OCI-LY1 (cell line): ENCODE measurements around the gene ROR1.

Experiments
- H2AFZ ChIP-seq: fragments of 200-600 bp; sonication (generic), shearing (Covaris generic); 2 replicates; pipeline ENCODE4 v1.6.0; 2014; ENCODE audit warnings: antibody characterized with exemption, mild to moderate bottlenecking, low read length
- H3F3A ChIP-seq: fragments of 200-600 bp; sonication (generic), shearing (Covaris generic); 2 replicates; pipeline ENCODE4 v1.6.0; 2014; ENCODE audit warnings: mild to moderate bottlenecking, antibody characterized with exemption, low read length, moderate library complexity; ENCODE audit not compliant: insufficient read depth
- H3K27ac ChIP-seq: fragments of 200-600 bp; sonication (generic); 2 replicates; pipeline ENCODE4 v1.5.1; 2014; ENCODE audit warnings: low read length, mixed run types, mild to moderate bottlenecking, low read depth; ENCODE audit not compliant: poor library complexity, severe bottlenecking
- H3K27me3 ChIP-seq: fragments of 200-600 bp; sonication (generic); 2 replicates; pipeline ENCODE4 v1.6.0; 2014; ENCODE audit warnings: antibody characterized with exemption, mild to moderate bottlenecking, low read length, moderate library complexity; ENCODE audit not compliant: insufficient read depth
- H3K36me3 ChIP-seq: fragments of 200-600 bp; sonication (generic); 2 replicates; pipeline ENCODE4 v1.6.1; 2014; ENCODE audit warnings: mild to moderate bottlenecking, antibody characterized with exemption, low read length, moderate library complexity, mixed read lengths; ENCODE audit not compliant: insufficient read depth
- H3K4me1 ChIP-seq: fragments of 200-600 bp; sonication (generic); 2 replicates; pipeline ENCODE4 v1.5.1; 2014; ENCODE audit warnings: mild to moderate bottlenecking, low read length, moderate library complexity; ENCODE audit not compliant: insufficient read depth, severe bottlenecking
- H3K4me2 ChIP-seq: fragments of 200-600 bp; sonication (generic), shearing (Covaris generic); 2 replicates; pipeline ENCODE4 v1.6.1; 2014; ENCODE audit warnings: low read length
- H3K4me3 ChIP-seq: fragments of 200-600 bp; sonication (generic); 2 replicates; pipeline ENCODE4 v1.5.1; 2014; ENCODE audit warnings: low read length, low read depth, mild to moderate bottlenecking, mixed read lengths; ENCODE audit not compliant: poor library complexity, severe bottlenecking
- H3K79me2 ChIP-seq: fragments of 200-600 bp; shearing (Covaris generic); 2 replicates; pipeline ENCODE4 v1.6.1; 2016; ENCODE audit warnings: mixed run types, low read length, mixed read lengths; ENCODE audit not compliant: insufficient read depth
- H3K9ac ChIP-seq: fragments of 200-600 bp; sonication (generic), shearing (Covaris generic); 2 replicates; pipeline ENCODE4 v1.6.1; 2014; ENCODE audit warnings: mild to moderate bottlenecking, low read length, mixed read lengths
- H3K9me2 ChIP-seq: fragments of 200-600 bp; sonication (generic), shearing (Covaris generic); 2 replicates; pipeline ENCODE4 v1.6.1; 2014; ENCODE audit warnings: low read depth, mild to moderate bottlenecking, low read length, mixed read lengths
- H3K9me3 ChIP-seq: fragments of 200-600 bp; shearing (Covaris generic); 2 replicates; pipeline ENCODE4 v1.6.1; 2014; ENCODE audit warnings: low read length, mixed read lengths
- H4K20me1 ChIP-seq: fragments of 200-600 bp; sonication (generic), shearing (Covaris generic); 2 replicates; pipeline ENCODE4 v1.6.0; 2016; ENCODE audit warnings: mild to moderate bottlenecking, low read length; ENCODE audit not compliant: insufficient read depth
- EZH2 ChIP-seq: fragments of 200-600 bp; sonication (generic), shearing (Covaris generic); IDR thresholded peaks from 2 replicates; pipeline ENCODE4 v1.8.0; 2017; ENCODE audit warnings: borderline replicate concordance, mixed run types, mild to moderate bottlenecking, antibody characterized with exemption, low read length, moderate library complexity, mixed read lengths
- TF ChIP-seq, protein P1 (sequence below): fragments of 200-600 bp; sonication (generic), shearing (Covaris generic); IDR thresholded peaks from 2 replicates; pipeline ENCODE4 v1.5.1; 2017; ENCODE audit warnings: mild to moderate bottlenecking, antibody characterized with exemption, low read length, moderate library complexity, mixed read lengths

The ROR1 gene

DNA sequence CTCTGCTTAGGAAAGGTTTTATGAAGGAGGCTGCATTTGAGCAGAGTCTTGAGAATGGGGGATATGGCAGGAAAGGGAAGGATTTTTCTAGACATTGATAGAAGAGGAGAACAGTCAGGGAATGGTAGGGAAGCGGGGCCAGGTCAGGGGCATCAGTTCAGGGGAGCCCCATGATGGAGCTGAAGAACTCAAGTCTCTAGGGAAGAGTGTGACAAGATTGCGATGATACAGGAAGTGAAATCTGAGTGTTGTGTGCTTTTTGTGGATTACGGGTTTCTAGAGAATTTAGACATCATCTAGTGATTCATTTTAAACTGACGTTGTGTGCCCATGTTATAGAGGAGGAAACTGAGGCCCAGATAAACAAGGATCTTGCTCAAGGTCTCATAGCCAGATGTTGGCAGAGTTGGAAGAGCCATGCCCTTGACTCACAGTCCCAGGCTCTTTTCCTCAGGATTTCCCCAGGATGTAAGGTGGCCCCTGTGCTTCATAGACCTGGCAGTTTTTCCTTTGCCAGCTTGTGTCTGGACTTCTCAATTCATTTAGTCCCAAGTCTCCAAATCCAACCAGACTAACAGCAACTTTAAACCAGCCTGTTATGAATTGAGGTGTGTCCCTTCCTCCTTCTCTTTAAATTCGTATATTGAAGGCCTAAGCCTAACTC is 130.3 kb downstream of the ROR1 start:
- Histone ChIP-seq H4K20me1 (no peaks in the 10 kb centered on the region), H3K79me2 (no peaks in the 10 kb centered on the region), H3K27ac (no peak overlapping the region), H3K9me2 (no peaks in the 10 kb centered on the region), H3F3A (no peaks in the 10 kb centered on the region), H3K4me1 (no peaks in the 10 kb centered on the region), H2AFZ (no peak overlapping the region), H3K4me2 (no peak overlapping the region), H3K36me3 (no peaks in the 10 kb centered on the region), H3K4me3 (no peak overlapping the region), H3K9ac (no peak overlapping the region), H3K9me3 (no peaks in the 10 kb centered on the region), H3K27me3 (no peaks in the 10 kb centered on the region)
- TF ChIP-seq EZH2: no peak
- TF ChIP-seq, protein P1, sequence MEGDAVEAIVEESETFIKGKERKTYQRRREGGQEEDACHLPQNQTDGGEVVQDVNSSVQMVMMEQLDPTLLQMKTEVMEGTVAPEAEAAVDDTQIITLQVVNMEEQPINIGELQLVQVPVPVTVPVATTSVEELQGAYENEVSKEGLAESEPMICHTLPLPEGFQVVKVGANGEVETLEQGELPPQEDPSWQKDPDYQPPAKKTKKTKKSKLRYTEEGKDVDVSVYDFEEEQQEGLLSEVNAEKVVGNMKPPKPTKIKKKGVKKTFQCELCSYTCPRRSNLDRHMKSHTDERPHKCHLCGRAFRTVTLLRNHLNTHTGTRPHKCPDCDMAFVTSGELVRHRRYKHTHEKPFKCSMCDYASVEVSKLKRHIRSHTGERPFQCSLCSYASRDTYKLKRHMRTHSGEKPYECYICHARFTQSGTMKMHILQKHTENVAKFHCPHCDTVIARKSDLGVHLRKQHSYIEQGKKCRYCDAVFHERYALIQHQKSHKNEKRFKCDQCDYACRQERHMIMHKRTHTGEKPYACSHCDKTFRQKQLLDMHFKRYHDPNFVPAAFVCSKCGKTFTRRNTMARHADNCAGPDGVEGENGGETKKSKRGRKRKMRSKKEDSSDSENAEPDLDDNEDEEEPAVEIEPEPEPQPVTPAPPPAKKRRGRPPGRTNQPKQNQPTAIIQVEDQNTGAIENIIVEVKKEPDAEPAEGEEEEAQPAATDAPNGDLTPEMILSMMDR: no peak

DNA sequence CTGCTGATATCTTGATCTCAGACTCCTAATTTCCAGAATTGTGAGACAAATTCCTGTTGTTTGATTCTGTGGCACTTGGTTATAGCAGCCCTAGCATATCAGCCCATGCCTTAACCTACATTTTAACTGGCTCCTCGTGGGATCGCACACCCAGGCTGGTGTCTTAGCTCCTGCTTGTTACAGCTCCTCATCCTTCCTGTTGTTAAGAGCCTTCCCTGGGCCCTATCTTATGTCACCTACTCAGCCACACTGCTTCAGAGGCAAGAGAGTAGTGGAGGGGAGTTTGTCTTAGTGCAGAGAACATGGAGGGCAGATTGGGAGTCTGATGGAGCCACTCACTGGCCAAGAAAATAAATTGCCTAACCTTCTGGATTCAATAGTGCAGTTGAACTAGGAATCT is 131.0 kb downstream of the ROR1 start:
- H2AFZ ChIP-seq: no peak overlapping the region
- H3K27me3 ChIP-seq: no peaks in the 10 kb centered on the region
- no peak for TF ChIP-seq EZH2
- TF ChIP-seq, protein P1: no peak
- H3K4me1 ChIP-seq: no peaks in the 10 kb centered on the region
- H3K9me2 ChIP-seq: no peaks in the 10 kb centered on the region
- H3K79me2 ChIP-seq: no peaks in the 10 kb centered on the region
- no peak overlapping the region for H3K4me2 ChIP-seq
- no peaks in the 10 kb centered on the region for H3K36me3 ChIP-seq
- H3K9ac ChIP-seq: no peak overlapping the region
- no peaks in the 10 kb centered on the region for H3K9me3 ChIP-seq
- H4K20me1 ChIP-seq: no peaks in the 10 kb centered on the region
- no peak overlapping the region for H3K27ac ChIP-seq
- H3K4me3 ChIP-seq: no peak overlapping the region
- no peaks in the 10 kb centered on the region for H3F3A ChIP-seq

DNA sequence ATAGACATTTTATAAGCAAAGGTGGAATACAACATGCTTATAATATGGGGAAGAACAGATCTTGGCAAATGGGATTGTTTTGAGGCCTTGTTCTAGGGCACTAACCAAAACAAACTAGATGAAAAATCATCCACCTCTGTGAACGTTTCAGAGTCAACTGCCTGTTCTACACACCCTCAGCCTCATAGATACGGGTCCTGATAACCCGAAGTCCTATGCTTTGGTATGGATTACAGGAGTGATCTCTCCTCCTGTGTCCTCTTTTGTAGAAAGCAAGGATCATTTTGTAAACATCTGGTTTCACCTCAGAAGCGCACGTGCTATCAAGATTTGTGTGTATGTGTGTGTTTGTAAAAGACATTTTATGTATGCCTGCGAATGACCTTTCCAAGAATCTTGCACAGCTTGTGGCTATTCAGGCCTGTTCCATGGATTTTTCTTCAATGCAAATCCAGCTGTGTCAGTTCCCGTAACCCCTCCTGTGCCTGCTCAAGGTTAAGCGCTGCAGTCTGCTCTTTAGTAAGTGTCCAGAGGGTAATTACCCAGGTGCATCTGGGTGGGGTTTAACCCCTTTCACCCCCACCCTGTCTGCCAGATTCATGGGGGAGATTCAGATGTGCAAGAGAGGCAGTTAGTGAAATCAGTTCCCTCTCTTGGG is 132.4 kb downstream of the ROR1 start:
- Histone ChIP-seq H3K4me3 (no peak overlapping the region), H3K9ac (no peak overlapping the region), H3K79me2 (no peaks in the 10 kb centered on the region), H2AFZ (no peak overlapping the region), H3K4me1 (no peaks in the 10 kb centered on the region), H3K4me2 (no peak overlapping the region), H3K9me3 (no peaks in the 10 kb centered on the region), H3K27ac (no peak overlapping the region), H4K20me1 (no peaks in the 10 kb centered on the region), H3K9me2 (no peaks in the 10 kb centered on the region), H3K27me3 (no peaks in the 10 kb centered on the region), H3K36me3 (no peaks in the 10 kb centered on the region), H3F3A (no peaks in the 10 kb centered on the region)
- TF ChIP-seq, protein P1: no peak
- no peak for TF ChIP-seq EZH2
